ENCODE data around the gene FANCC. TPM values are rescaled to one million over a fixed set of nuclear protein-coding genes. Genes with fewer than 3 reads are reported as not detected.
A peak's percentile ranks its signal among the peaks of the same experiment; 100 is the strongest.

FANCC gene
- total RNA-seq, 1 donor from 2014 or later, result 9.3 TPM

GRCh38 chr9:95096807-95097206 is 220.7 kb downstream of the FANCC start:
- Mint-ChIP-seq H3K27me3 (ENCODE audit: low read depth) (no peaks in the 10 kb centered on the region), H3K4me1 (ENCODE audit: low read depth) (peaks cover 86% of the 10 kb centered on the region), H3K9me3 (ENCODE audit: low read depth) (no peaks in the 10 kb centered on the region), H3K27ac (ENCODE audit: unreplicated experiment) (no peak overlapping the region), H3K4me3 (ENCODE audit: unreplicated experiment) (no peak overlapping the region), H3K36me3 (ENCODE audit: low read depth) (peaks cover 10% of the 10 kb centered on the region)
- no peak for TF ChIP-seq CTCF (IDR thresholded peaks at IDR 0.05)
- no peak for DNase-seq (ENCODE audit: low spot score)

GRCh38 chr9:95096381-95096780 is 221.1 kb downstream of the FANCC start:
- no peak overlapping the region for H3K4me3 Mint-ChIP-seq (ENCODE audit: unreplicated experiment)
- H3K9me3 Mint-ChIP-seq (ENCODE audit: low read depth), result no peaks in the 10 kb centered on the region
- H3K27me3 Mint-ChIP-seq (ENCODE audit: low read depth), result no peaks in the 10 kb centered on the region
- TF ChIP-seq CTCF (IDR thresholded peaks at IDR 0.05), result peak; percentile 16
- H3K36me3 Mint-ChIP-seq (ENCODE audit: low read depth), result peaks cover 10% of the 10 kb centered on the region
- DNase-seq (ENCODE audit: low spot score), result no peak
- peaks cover 87% of the 10 kb centered on the region for H3K4me1 Mint-ChIP-seq (ENCODE audit: low read depth)
- no peak overlapping the region for H3K27ac Mint-ChIP-seq (ENCODE audit: unreplicated experiment)

GRCh38 chr9:95095641-95096355 is 221.7 kb downstream of the FANCC start:
- Mint-ChIP-seq H3K9me3 (ENCODE audit: low read depth) (no peaks in the 10 kb centered on the region), H3K4me1 (ENCODE audit: low read depth) (peaks cover 93% of the 10 kb centered on the region), H3K36me3 (ENCODE audit: low read depth) (peaks cover 8% of the 10 kb centered on the region), H3K27me3 (ENCODE audit: low read depth) (no peaks in the 10 kb centered on the region), H3K27ac (ENCODE audit: unreplicated experiment) (peak overlapping the region; percentile 8), H3K4me3 (ENCODE audit: unreplicated experiment) (no peak overlapping the region)
- no peak for DNase-seq (ENCODE audit: low spot score)
- no peak for TF ChIP-seq CTCF (IDR thresholded peaks at IDR 0.05)

- H3K4me1 Mint-ChIP-seq (ENCODE audit: low read depth), result peaks cover 95% of the 10 kb centered on the region
- no peak for TF ChIP-seq CTCF (IDR thresholded peaks at IDR 0.05)
- H3K27ac Mint-ChIP-seq (ENCODE audit: unreplicated experiment), result no peak overlapping the region
- no peak overlapping the region for H3K4me3 Mint-ChIP-seq (ENCODE audit: unreplicated experiment)
- H3K36me3 Mint-ChIP-seq (ENCODE audit: low read depth), result peaks cover 10% of the 10 kb centered on the region
- H3K27me3 Mint-ChIP-seq (ENCODE audit: low read depth), result no peaks in the 10 kb centered on the region
- DNase-seq (ENCODE audit: low spot score), result no peak
- no peaks in the 10 kb centered on the region for H3K9me3 Mint-ChIP-seq (ENCODE audit: low read depth)
Measured at GRCh38 chr9:95094002-95094401, 223.5 kb downstream of the FANCC start.

GRCh38 chr9:95093586-95093985 is 223.9 kb downstream of the FANCC start:
- no peaks in the 10 kb centered on the region for H3K9me3 Mint-ChIP-seq (ENCODE audit: low read depth)
- no peak for DNase-seq (ENCODE audit: low spot score)
- H3K36me3 Mint-ChIP-seq (ENCODE audit: low read depth), result peaks cover 11% of the 10 kb centered on the region
- H3K4me3 Mint-ChIP-seq (ENCODE audit: unreplicated experiment), result no peak overlapping the region
- peak overlapping the region; percentile 97 for H3K27ac Mint-ChIP-seq (ENCODE audit: unreplicated experiment)
- peaks cover 95% of the 10 kb centered on the region for H3K4me1 Mint-ChIP-seq (ENCODE audit: low read depth)
- TF ChIP-seq CTCF (IDR thresholded peaks at IDR 0.05), result no peak
- no peaks in the 10 kb centered on the region for H3K27me3 Mint-ChIP-seq (ENCODE audit: low read depth)
